KMS-11 (cell line): ENCODE results near the gene PKN1.

Experiments used
- H2AFZ ChIP-seq: fragments of 200-600 bp; sonication (generic); 2 replicates; pipeline ENCODE4 v1.6.1; 2016; ENCODE audit warnings: antibody characterized with exemption, mixed run types, low read depth
- H3K27ac ChIP-seq: fragments of 200-600 bp; sonication (generic); 2 replicates; pipeline ENCODE4 v1.6.1; 2016; ENCODE audit warnings: mild to moderate bottlenecking, mixed run types
- H3K27me3 ChIP-seq: fragments of 200-600 bp; sonication (generic); 2 replicates; pipeline ENCODE4 v1.6.1; 2017; ENCODE audit warnings: mild to moderate bottlenecking, low read depth, mixed run types, moderate library complexity; ENCODE audit not compliant: insufficient read depth
- H3K36me3 ChIP-seq: fragments of 200-600 bp; sonication (generic); 2 replicates; pipeline ENCODE4 v1.6.1; 2017; ENCODE audit warnings: mild to moderate bottlenecking, mixed run types; ENCODE audit not compliant: insufficient read depth
- H3K4me1 ChIP-seq: fragments of 200-600 bp; sonication (generic); 2 replicates; pipeline ENCODE4 v1.6.1; 2016; ENCODE audit warnings: mild to moderate bottlenecking, low read depth, mixed run types; ENCODE audit not compliant: poor library complexity, severe bottlenecking
- H3K4me2 ChIP-seq: fragments of 200-600 bp; sonication (generic); 2 replicates; pipeline ENCODE4 v1.7.0; 2016; ENCODE audit warnings: mild to moderate bottlenecking, mixed run types
- H3K4me3 ChIP-seq: fragments of 200-600 bp; sonication (generic); IDR thresholded peaks from 2 replicates; pipeline ENCODE4 v1.6.1; 2017; ENCODE audit warnings: low read depth, low read length, mixed read lengths; ENCODE audit not compliant: insufficient read depth
- H3K79me2 ChIP-seq: fragments of 200-600 bp; sonication (generic); 2 replicates; pipeline ENCODE4 v1.6.1; 2016; ENCODE audit warnings: low read depth, mixed run types; ENCODE audit not compliant: insufficient read depth
- H3K9ac ChIP-seq: fragments of 200-600 bp; sonication (generic); 2 replicates; pipeline ENCODE4 v1.6.1; 2016; ENCODE audit warnings: mild to moderate bottlenecking, mixed run types
- H4K20me1 ChIP-seq: fragments of 200-600 bp; sonication (generic); 2 replicates; pipeline ENCODE4 v1.6.1; 2016; ENCODE audit warnings: mild to moderate bottlenecking, mixed run types; ENCODE audit not compliant: insufficient read depth
- CTCF ChIP-seq: fragments of 200-600 bp; sonication (generic); conservative IDR thresholded peaks from 2 replicates; pipeline ENCODE4 v1.6.1; 2017; ENCODE audit warnings: low read depth, mild to moderate bottlenecking, antibody characterized with exemption, low read length, moderate library complexity, mixed read lengths

The PKN1 gene

GRCh38 chr19:14480700-14481079 is 47.6 kb downstream of the PKN1 start:
- no peak overlapping the region for H3K4me2 ChIP-seq
- H2AFZ ChIP-seq, result no peak overlapping the region
- no peak overlapping the region for H3K27ac ChIP-seq
- H3K36me3 ChIP-seq, result no peaks in the 10 kb centered on the region
- H3K27me3 ChIP-seq, result no peaks in the 10 kb centered on the region
- no peak overlapping the region for H3K4me3 ChIP-seq
- H3K9ac ChIP-seq, result no peak overlapping the region
- H4K20me1 ChIP-seq, result no peaks in the 10 kb centered on the region
- no peaks in the 10 kb centered on the region for H3K79me2 ChIP-seq
- no peaks in the 10 kb centered on the region for H3K4me1 ChIP-seq
- no peak for TF ChIP-seq CTCF

GRCh38 chr19:14482172-14482941 is 49.3 kb downstream of the PKN1 start:
- no peak overlapping the region for H3K27ac ChIP-seq
- no peak overlapping the region for H3K4me3 ChIP-seq
- no peaks in the 10 kb centered on the region for H4K20me1 ChIP-seq
- TF ChIP-seq CTCF, result no peak
- no peaks in the 10 kb centered on the region for H3K79me2 ChIP-seq
- H3K4me1 ChIP-seq, result no peaks in the 10 kb centered on the region
- H3K36me3 ChIP-seq, result no peaks in the 10 kb centered on the region
- no peak overlapping the region for H2AFZ ChIP-seq
- H3K9ac ChIP-seq, result no peak overlapping the region
- H3K27me3 ChIP-seq, result no peaks in the 10 kb centered on the region
- no peak overlapping the region for H3K4me2 ChIP-seq

GRCh38 chr19:14487370-14488125 is 54.4 kb downstream of the PKN1 start:
- Histone ChIP-seq H2AFZ (no peak overlapping the region), H3K79me2 (no peaks in the 10 kb centered on the region), H3K36me3 (no peaks in the 10 kb centered on the region), H3K4me2 (no peak overlapping the region), H3K27ac (no peak overlapping the region), H4K20me1 (no peaks in the 10 kb centered on the region), H3K9ac (no peak overlapping the region), H3K4me1 (no peaks in the 10 kb centered on the region), H3K27me3 (no peaks in the 10 kb centered on the region), H3K4me3 (no peak overlapping the region)
- no peak for TF ChIP-seq CTCF

GRCh38 chr19:14492756-14493337 is 59.7 kb downstream of the PKN1 start:
- no peak overlapping the region for H3K4me2 ChIP-seq
- H2AFZ ChIP-seq, result no peak overlapping the region
- H3K36me3 ChIP-seq, result no peaks in the 10 kb centered on the region
- H3K79me2 ChIP-seq, result no peaks in the 10 kb centered on the region
- no peak overlapping the region for H3K4me3 ChIP-seq
- H3K9ac ChIP-seq, result no peak overlapping the region
- H4K20me1 ChIP-seq, result no peaks in the 10 kb centered on the region
- H3K27me3 ChIP-seq, result no peaks in the 10 kb centered on the region
- TF ChIP-seq CTCF, result no peak
- peaks cover 6% of the 10 kb centered on the region for H3K4me1 ChIP-seq
- H3K27ac ChIP-seq, result no peak overlapping the region
